HUDEP-2 (cell line): ENCODE results near the gene FAM120B.

Experiments
- DNase-seq, 76 experiments: peaks; one replicate each; lab custom pipeline; 2025; ENCODE audit not compliant: unreplicated experiment in 76 of 76; lab: John Stamatoyannopoulos, UW

FAM120B gene

DNA sequence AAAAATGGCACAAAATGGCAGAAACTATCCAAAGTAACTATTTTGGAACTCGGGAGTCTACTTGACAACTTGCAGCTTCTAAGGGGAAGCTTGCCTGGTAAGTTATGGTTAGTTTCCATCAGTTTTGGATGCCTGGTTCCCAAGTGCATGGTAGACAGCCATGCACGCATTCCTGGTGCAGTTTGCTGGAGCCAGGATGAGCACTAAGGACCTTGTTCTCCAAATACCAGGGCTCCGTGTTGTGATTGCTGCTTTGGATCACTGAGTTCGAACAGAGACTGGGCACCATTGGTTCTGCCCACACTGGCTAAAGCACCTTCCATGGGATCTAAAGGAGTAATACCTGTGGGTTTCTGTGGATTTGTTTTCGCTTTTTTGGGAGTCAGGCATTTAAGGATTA is 103.7 kb downstream of the FAM120B start:
- no peak for DNase-seq

DNA sequence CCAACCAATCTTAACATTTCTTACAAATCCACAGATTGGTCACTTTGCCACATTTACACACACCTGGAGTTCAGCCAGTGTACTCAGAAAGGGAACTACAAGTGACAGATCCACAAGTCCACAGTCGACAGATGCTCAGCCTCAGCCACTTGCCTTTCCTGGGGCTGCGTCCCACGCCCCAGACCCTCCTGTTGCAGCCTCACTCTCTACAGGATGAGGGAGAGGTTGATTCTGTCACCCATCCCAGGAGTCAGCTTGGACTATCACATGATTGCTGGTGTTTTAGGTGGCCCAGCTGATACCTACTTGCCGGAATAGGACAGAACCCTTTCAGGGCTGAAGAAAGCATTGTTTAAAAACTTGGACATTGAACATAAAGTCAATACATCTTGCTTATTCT is 108.8 kb downstream of the FAM120B start:
- DNase-seq, result no peak

DNA sequence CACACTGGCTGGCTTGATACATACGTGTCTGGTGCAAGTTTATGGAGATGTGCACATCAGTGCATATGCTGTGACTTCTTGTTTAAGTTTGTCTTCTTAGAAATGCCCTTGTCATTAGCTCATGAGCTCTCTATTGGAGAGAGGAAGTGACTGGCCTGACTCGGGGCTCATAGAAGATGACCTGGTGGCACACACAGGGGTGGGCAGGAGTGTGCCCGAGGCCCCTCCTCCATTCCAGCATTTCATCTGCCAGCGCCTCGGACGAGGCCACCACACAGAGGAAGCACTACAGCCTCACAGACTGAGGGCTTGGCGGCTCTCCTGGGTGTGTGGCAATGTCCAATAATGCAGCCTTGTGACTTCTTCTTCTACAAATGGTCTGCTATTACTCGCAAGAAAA is 109.7 kb downstream of the FAM120B start:
- no peak for DNase-seq

DNA sequence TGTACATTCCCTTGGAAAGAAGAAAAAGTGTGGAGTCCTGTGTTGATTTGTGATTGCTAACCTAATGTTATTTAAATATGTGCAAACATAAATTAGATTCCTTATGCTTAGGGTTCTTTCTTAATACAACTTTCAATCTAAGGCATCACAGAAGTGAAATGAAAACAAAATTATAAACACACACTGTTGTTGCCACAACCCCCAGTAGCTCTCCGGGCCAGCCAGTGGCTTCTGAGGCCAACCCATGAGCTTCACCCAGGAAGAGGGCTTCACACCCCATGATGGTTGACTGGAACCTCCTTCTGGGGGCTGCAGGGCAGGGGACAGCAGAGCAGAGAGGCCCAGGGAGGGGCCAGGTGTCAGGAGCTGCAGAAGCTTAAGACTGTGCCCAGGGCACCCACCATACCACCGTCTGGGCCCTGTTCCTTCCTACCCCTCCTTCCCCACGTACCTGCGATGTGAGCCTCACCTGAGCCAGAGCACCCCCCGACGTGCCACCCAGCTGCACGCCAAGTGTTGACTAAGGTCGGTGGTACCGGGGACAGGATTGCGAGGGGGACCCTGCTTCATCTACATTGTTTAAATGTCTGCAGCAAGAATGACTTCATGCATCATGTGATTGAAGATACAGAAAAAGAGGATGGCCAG is 110.5 kb downstream of the FAM120B start:
- DNase-seq, result no peak

DNA sequence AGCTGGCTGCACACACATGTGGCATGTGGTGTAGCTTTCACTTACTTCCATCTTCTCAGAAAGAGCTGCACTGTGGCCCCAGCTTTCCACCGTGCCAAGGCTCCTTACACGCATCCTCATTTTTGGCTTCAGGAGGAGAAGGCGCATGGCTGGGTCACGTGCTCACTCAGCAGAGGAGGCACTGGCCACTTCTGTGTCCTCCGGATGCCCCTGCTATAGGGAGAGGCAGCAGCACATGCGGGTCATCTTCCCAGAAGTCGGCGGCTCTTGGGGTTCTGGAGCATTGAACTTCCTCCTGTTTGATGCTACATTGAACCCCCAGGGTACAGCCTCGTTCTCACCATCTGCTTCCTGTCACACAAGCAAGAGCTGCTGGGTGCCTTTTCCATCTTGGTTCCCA is 111.3 kb downstream of the FAM120B start:
- no peak for DNase-seq

DNA sequence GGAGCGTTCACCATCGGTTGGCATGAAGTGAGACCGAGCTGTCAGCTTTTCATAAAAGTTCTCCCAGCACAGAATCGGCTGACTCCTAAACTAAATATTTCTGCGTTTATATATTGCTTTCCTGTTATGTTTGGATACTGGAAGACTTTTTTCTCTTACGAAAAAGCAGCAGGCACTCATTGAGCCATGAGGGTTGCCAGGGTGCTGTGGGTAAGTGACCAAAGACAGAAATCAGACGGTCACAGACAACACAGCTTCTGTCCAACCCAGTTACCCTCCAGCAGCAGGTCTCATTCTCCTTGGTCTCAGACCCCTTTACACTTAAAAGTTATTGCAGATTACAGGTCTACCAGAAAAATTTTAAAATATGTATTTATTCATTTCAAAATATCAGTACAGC is 113.7 kb downstream of the FAM120B start:
- DNase-seq, result no peak

DNA sequence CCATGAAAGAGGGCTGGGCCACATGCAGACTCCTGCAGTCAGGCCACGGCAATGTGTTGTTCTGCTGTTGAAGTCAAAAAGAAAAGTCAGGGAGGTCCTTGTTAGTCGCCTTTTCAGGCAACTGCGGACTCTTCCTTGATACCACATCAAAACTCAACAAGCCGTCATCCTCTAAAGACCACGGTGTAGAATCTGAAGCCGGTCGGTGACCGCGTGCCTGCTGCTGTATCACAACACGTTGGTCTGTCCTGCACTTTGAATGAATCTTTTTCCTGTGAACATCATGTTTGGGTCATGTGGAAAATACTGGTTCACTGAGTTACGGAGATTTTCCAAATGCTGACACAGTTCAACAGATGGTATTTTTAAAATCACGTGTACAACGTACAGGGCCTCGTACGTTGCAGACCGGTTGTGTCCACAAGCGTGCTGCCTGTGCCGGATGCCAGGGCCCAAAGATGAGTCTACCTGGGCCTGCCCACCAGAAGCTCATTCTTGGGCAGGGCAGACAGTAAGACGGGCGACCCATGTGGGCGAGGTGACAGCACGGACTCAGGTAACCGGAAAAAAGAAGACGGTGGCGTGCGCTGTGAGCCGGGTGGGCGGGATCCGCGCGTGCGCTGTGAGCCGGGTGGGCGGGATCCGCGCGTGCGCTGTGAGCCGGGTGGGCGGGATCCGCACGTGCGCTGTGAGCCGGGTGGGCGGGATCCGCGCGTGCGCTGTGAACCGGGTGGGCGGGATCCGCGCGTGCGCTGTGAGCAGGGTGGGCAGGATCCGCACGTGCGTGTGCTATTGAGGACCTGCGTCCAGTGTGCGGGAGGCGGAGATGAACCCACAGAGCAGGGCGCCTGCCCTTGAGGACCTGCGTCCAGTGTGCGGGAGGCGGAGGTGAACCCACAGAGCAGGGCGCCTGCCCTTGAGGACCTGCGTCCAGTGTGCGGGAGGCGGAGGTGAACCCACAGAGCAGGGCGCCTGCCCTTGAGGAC is 114.5 kb downstream of the FAM120B start:
- DNase-seq, result no peak

DNA sequence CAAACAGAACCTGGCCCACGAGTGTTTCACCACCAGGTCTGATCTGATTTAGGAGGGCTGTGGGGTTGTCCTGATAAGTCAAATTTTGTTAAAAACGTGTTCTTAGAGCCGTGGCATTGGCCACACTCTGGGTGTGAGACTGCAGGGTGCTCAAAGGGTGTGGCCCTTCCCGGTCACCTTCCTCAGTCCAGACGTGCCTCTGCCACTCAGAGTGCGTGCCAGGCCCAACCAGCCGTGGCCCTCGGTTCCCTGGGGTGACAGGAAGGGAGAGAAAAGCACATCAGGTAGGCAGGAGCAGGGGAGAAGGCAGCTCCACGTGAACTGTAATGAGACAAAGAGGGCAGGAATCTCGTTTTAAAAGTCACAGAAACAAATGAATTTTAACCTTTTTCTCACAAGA is 115.4 kb downstream of the FAM120B start:
- no peak for DNase-seq

DNA sequence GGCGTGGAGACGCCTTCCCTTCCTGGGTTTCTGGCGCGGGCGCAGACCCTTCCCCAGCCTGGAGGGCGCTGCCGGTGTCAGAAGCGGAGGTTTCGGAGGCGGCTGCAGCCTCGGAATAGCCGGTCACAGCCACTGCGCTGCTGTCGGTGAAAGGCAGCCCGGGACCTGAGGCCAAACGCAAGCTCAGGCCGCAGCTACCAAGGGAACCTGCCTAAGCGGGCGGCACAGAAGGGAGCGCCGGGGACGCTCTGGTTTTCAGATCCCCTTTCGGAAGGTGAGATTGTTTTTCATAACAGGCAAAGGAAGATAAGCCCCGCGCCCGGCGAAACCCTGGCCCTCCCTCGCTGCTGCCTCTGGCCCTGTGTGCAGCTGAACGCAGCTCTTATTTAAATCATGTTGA is 116.5 kb downstream of the FAM120B start:
- DNase-seq, result no peak

DNA sequence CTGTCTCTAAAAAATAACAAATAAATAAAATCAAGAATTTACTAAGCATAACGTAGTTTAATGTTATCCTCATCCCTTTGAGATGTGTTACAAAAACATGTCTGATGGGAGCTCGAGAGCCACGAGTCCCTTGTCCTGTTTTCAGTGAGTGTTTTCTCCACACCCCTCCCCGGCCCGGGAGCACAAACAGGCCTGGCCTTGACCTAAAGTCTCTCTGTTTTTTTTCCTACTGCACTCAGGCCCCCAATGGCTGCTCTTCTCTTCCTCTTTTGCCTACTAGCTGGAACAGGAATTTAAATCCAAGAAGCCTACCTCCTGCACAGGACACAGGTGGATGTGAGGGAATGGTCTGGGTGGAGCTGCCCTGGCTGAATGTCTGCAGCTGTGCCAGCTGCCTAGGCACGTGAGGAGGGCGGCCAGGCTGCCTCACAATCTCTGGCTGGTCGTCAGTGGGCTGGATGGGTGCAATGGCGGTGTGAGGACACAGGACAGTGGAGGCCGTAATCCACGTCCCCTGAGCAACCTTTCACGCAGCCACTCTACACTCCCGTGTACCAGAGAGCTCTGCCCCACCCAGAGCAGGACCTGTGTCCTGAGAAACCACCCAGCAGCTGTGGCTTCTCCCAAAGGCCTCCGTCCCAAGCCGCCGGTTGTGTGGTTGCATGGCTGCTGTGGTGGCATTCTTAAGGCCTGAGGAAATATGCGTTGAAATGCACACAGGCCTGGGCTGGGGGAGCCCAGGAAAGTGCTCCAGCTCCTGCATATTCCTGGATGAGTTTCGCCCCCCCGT is 117.5 kb downstream of the FAM120B start:
- DNase-seq, result no peak

DNA sequence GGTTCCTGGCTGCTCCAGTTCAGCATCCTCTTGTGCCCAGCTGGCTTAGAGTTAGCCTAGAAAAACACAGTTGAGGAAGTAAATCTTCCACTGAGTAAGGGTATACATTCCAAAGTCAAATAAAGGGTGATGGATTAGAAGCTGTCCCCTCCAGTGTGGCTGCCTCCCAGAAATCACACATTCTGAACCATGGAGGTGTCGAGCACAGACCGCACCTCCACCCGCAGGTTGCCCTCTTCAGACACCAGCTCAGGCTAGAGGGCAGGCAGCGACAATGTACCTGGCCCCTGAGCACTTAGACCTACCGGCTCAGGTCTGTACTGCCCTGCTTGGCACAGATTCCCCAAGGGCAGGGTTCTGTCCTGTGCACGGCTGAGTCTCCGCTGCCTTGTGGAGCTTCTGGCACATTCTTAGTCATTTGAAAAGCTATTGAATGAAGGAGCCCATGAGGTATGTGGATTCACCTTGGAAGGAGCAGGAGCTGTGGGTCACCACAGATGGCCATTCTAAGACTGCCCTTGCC is 118.1 kb downstream of the FAM120B start:
- DNase-seq, result no peak

DNA sequence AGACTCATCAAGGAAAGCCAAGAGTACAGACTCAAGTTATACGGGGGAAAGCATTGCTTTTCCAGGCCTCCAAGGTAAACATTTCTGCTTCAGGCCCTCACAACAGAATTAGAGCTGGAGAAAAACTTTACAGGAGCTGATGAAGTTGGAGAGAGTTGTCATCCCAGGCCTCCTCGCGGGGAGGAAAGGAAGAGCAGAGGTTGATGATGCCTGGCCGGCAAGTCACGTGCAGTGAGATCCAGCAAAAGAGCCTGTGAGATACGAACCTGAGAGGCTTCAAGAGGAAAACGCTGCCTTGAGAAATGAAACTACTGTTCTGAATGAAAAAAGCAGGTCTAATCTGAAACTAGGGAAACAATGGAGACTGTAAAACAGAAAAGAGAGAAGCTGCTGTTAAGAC is 122.9 kb downstream of the FAM120B start:
- no peak for DNase-seq

DNA sequence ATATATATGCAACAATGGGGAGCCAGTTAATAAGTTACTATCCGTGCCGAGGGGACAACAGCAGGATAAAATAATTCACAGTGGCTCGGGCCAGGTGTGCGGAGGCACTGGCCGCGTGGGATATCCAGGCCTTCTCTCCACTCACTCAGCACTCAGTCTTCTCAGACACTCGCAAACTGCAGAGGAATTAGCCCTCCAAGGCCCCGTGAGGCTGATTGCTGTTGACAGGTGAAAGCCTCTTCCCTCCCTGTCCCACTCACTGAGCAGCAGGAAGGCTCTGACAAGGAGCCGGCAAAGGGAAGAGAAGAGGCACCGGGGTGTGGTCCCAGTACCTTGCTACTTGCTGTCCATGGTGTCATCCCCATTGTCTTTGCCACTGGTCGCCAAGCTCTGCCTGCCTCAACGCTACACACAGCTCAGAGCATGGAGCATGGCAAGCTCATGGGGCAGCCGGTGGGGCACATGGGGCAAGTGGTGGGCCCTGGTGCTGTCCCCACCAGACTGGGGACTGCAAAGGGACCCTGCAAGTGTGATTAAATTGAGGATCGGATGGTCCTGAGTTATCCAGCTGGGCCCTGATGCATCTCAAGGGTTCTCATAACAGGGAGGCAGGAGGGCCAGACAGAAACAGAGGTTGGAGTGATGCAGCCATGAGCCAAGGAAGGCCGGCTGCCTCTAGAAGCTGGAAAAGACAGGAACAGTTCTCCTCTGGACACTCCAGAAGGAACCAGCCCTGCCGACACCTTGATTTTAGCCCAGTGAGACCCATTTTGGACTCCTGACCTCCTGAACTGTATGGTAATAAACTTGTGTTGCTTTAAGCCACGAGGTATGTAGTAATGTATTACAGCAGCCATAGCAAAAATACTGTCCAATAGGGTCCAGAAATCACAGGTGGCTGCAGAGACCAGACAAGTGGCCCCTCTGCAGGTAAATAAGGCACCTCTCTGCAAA is 126.9 kb downstream of the FAM120B start:
- no peak for DNase-seq

DNA sequence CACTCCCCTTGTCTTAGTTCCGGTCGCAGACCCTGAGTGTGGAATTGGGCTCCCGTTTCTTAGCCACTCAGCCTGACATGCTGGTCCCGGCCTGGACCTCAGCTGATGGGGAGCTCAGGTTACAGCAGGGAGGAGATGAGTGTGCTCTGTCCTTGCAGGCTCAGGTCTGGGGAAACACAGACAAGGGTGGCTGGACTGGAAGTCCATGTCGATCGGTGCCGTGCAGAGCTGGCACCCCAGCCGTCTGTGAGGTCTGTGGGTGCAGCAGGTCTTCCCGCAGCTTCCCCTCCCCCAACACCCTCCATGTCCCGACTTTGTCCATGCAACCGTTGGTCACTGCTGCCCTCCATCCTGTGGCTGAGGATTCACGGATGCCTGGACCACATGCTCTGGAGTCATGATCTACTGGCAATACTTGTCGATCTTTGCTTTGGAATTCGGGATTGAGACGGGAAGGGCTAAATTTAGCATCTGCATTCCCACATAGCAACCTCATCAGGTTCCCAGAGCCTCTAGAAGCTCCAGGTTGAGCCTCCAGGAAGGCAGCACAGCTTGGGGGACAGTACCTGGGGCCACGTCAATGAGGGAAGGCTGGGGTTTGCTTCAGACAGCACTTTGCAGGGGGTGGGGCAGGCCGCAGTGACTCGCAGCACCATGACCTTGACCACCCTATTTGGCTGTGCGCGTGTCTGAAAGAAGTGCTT is 127.7 kb downstream of the FAM120B start:
- DNase-seq, result no peak

DNA sequence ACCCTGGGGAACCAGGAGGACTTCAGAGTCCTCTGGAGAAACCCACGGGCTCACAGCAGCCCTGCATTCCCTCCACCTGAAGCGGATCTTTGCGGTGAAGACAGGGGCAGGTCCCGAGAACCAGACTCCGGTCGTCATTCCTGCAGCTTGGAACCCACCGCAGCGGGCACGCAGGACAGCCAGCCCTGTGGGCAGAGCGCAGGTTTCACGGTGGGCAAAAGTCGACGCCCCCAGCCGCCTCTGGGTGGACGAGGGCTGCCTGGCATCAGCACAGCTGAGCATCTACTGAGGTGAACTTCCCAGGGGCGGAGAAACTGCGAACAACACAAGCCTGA is 128.2 kb downstream of the FAM120B start:
- DNase-seq, result no peak

DNA sequence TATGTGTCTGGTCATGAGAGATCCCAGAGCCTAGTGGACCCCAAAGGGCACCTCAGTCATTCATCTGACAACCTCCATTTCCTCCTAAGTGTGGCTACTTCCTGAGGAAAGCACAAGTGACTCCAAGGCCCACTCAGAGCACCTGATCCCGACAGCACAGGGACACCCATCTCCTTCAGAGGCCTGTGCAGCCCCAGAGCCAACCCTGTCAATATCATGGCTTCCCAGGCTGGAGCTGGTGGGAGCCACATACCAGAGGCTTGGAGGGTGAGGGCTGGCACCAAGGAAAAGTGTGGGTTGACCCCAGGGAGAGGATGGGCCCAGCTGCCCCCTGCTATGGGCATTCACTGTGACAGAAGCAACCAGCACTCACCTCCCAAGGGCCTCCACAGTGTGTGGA is 129.2 kb downstream of the FAM120B start:
- DNase-seq, result no peak

DNA sequence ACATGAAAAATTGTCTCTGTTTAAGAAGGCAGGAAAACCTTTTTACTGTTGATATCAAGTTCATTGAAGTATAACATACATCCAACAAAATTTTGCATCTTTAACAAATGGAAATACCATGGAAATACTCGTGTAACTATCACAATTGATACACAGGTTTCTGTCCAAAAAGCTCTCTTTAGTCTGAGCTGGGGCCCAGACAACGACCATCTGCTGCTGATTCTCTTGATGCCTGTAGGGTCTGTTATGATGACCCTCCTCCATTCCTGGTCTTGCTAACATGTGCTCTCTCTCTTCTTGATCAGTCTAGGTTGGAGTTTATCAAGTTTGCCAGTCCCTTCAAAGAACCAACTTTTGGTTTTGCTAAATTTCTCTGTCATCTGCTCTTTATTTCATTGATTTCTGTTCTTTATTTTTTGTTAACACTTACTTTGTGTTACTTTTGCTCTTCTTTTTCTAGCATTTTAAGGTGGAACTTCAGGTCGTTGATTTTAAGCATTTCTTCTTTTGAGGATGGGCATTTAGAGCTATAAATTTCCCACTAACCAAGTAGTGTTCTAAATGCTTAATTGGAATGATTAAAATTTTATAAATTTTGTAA is 129.8 kb downstream of the FAM120B start:
- no peak for DNase-seq

DNA sequence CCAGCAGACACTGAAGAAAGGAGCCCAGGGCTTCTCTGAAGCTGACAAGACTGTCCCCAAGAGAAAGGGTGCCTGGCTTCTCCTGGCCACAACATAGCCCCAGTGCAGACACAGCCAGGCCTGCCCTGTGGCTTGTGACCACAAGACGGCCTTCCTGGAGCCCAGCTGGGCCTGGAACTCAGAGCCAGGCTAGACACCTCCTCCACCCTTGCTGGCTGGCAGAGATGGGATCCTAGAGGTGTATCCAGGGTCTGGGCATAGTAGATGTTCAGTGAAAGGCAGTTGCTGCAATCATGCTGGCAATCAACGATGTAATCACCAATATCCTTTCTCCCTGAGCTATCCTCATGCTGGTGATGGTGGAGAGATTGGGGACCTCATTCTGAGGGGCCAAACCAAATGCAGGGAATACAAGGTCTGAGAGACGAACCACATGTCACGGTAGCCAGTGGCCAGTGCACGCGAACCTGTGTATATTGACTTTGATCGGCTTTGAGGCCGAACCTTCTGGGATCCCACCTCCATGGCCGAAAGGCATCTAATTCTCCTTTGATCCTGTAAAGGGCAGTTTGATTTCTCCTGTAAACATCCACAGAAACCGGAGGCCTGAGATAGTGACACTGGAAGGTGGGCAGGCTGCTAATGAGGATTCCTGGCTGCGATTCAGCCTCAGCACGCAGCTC is 131.3 kb downstream of the FAM120B start:
- no peak for DNase-seq

DNA sequence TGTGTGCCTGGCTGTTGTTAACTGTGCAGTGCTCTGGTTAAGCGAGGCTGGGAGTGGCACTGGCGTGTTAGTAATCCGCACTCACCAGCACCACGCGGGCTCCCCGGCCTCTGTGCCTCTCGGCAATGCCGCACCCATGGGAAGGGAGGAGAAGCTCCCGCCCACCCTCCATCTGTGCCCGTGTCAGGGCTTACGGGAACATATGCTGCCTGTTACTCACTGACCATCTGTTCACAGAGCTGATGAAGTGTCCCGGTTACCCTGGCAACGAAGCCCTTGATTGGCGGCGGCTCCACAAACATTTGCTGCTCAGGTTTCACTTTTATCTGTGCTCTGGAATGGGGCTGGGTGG is 131.8 kb downstream of the FAM120B start:
- peak in 7 of 76 experiments; percentile 14 to 31 (median 16) for DNase-seq
